Activated naive CD4-positive, alpha-beta T cell treated with anti-CD3 and anti-CD28 coated beads, Interleukin-2, amount 50 U/mL, for 24 hours (primary cell): ENCODE data around the gene CFAP70.
"Not testable (repeated sequence)": the region's sequence is repeated elsewhere in the genome, so short reads cannot be mapped to it uniquely, and the experiment has no call there.

Source experiments
- H3K27ac Mint-ChIP-seq: one replicate; pipeline ENCODE4 v1.8.0; 2021; ENCODE audit warnings: mild to moderate bottlenecking, mixed read lengths
- H3K27me3 Mint-ChIP-seq: one replicate; pipeline ENCODE4 v1.8.0; 2021; ENCODE audit warnings: mixed read lengths
- H3K36me3 Mint-ChIP-seq: one replicate; pipeline ENCODE4 v1.8.0; 2021; ENCODE audit warnings: mixed read lengths
- H3K4me1 Mint-ChIP-seq: one replicate; pipeline ENCODE4 v1.8.0; 2021; ENCODE audit warnings: mixed read lengths
- H3K4me3 Mint-ChIP-seq: one replicate; pipeline ENCODE4 v1.8.0; 2021; ENCODE audit warnings: mild to moderate bottlenecking, mixed read lengths
- H3K9me3 Mint-ChIP-seq: one replicate; pipeline ENCODE4 v1.8.0; 2021; ENCODE audit warnings: mixed read lengths

The CFAP70 gene

DNA sequence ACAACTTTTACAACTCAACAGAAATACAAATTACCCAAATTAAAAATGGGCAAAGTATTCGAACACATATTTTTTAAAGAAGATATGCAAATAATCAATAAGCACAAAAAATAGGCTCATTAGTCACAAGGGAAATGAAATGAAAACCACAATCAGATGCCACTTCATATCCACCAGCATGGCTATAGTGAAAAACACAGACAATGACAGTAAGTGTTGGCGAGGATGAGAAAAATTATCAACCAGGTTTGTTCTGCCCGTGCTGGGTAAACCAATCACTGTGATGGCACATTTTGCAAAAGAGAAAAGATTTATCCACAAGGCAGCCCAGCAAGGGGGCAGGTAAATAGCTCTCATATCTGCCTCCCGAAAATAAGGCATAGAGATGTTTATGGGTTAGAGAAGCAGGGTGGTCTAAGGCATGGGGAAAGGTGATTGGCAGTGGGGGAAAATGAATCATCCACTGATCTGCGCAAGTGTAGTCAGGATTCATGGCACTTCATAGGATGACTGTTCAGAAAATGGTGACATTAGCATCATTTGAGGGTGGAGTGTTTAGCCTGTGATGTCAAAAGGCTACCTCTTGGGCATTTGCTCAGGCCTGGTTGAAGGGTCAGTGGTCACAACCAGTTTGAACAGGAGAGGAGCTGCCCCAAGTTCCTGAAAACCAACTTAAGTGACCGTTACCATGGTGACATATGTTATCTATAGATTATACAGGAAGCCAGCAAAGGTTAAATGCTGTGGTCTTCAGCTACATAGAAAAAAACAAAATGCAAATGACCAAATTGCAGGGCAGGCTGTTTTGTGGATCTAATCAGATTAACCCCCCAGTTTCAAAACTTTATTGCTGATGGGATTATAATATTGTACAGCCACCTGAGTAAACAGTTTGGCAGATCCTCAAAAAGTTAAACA is 8.0 kb upstream of the CFAP70 start:
- Mint-ChIP-seq H3K27me3 (no peaks in the 10 kb centered on the region), H3K27ac (no peak overlapping the region), H3K36me3 (peaks cover 29% of the 10 kb centered on the region), H3K4me1 (peaks cover 9% of the 10 kb centered on the region), H3K9me3 (no peaks in the 10 kb centered on the region), H3K4me3 (no peak overlapping the region)

DNA sequence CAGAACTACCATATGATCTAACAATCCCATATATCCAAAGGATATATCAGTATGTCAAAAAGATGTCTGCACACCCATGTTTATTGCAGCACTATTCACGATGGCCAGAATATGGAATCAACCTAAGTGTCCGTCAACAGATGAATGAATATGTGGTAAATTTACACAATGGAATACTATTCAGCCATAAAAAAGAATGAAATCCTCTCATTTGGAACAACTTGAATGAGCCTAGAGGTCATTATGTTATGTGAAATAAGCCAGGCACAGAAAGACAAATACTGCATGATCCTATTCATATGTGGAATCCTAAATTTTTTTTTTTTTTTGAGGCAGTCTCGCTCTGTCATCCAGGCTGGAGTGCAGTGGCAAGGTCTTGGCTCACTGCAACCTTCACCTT is 6.3 kb upstream of the CFAP70 start:
- Mint-ChIP-seq H3K36me3 (peaks cover 26% of the 10 kb centered on the region), H3K27ac (no peak overlapping the region), H3K9me3 (no peaks in the 10 kb centered on the region), H3K4me3 (no peak overlapping the region), H3K4me1 (peaks cover 9% of the 10 kb centered on the region), H3K27me3 (no peaks in the 10 kb centered on the region)

DNA sequence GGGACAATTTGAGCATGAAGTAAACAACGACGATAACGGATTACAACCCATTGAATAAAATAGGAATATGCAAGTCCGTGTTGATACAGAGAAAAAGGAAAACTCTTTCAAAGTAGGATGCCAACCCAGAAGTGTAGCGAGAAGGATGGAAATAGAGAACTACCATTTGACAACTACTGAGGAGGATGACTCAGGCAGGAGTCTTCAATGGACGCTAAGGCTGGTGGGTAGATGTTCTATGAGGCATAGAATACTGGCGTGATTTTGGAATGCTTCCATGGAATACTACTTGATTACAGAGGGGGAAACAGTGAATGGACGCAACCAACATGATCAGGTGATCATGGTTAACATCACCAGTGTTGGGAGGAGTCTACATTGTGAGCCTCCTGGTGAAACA is 828 bp upstream of the CFAP70 start:
- Mint-ChIP-seq H3K4me1 (peaks cover 16% of the 10 kb centered on the region), H3K4me3 (no peak overlapping the region), H3K27me3 (no peaks in the 10 kb centered on the region), H3K27ac (no peak overlapping the region), H3K9me3 (no peaks in the 10 kb centered on the region), H3K36me3 (peaks cover 6% of the 10 kb centered on the region)

DNA sequence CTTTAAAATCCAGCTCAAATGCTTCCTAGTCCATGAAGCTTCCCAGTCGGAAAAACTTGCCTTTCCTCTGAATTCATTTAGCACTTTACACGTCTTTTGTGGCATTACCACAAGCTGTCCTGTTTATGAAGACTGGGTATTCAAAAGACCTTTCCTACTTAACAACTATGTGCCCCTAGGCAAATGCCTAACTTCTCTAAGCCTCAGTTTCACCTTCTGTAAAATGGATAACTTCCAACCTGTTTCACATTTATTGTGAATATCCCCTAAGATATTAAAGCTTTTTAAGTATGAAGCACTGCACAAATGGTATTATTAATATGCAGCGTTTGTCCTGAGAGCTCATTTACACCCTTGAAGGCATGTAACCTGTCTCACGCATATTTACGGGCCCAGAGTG is 843 bp downstream of the CFAP70 start:
- Mint-ChIP-seq H3K4me3 (peak overlapping the region; percentile 98), H3K9me3 (no peaks in the 10 kb centered on the region), H3K4me1 (peaks cover 16% of the 10 kb centered on the region)

DNA sequence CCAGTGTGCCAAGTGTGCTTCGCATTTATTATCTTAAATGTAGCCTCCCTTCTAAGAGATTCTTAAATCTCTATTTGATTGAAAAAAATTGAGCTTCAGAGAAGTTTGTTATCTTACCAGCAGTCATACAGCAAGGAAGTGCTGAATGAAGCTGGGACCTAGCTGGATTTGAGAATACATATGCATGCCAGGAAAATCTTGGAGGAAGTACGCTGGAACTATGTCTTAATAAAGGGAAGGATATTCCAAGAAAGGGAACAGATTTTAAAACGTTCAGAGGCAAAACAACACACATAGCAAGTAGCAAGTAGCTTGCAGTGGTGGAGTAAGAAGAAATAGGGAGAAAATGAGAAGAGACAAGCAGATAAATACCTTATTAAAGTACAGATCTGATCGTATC is 1.5 kb downstream of the CFAP70 start:
- Mint-ChIP-seq H3K27ac (no peak overlapping the region), H3K4me1 (peaks cover 16% of the 10 kb centered on the region), H3K27me3 (no peaks in the 10 kb centered on the region), H3K4me3 (peak overlapping the region; percentile 71), H3K9me3 (no peaks in the 10 kb centered on the region), H3K36me3 (peaks cover 3% of the 10 kb centered on the region)

More for the DNA sequence above, 843 bp downstream of the CFAP70 start:
- Mint-ChIP-seq H3K36me3 (peaks cover 6% of the 10 kb centered on the region), H3K27me3 (no peaks in the 10 kb centered on the region), H3K27ac (peak overlapping the region; percentile 80)

DNA sequence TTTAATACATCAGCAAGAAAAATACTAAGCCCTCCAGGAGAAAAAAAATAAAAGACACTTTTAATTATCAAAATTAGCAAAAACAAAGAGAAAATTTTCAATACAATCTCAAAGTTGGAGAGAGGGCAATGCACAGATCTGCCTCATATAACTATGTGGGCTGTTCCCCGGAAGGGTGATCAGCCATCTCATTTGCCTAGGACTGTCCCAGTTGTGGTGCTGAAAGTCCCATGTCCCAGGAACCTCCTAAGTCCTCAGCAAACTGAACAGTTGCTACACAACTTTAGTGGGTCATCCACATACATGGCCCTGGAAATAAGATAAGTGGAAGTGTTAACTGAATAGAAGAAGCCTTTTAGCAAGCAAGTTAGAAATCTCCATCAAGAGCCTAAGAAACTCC is 14.4 kb downstream of the CFAP70 start:
- H3K4me1 Mint-ChIP-seq = no peaks in the 10 kb centered on the region
- no peaks in the 10 kb centered on the region for H3K27me3 Mint-ChIP-seq
- H3K4me3 Mint-ChIP-seq = no peak overlapping the region
- peaks cover 3% of the 10 kb centered on the region for H3K36me3 Mint-ChIP-seq
- no peak overlapping the region for H3K27ac Mint-ChIP-seq
- H3K9me3 Mint-ChIP-seq = no peaks in the 10 kb centered on the region

DNA sequence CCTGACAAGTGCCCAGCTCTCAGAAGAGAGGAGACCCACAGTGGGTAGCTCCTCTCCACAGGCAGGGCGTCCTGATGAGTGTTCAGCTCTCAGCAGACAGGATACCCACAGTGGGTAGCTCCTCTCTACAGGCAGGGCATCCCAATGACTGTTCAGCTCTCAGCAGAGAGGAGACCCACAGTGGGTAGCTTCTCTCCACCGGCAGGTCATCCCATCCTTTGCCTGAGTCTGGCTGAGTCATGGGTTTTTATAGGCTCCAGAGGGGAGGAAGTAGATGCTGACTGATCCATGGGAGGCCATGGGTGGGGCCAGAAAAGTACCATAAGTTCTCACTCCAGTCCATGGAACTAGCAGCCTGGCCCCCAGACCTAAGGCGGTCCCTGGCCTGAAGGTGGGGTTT is 18.5 kb downstream of the CFAP70 start:
- Mint-ChIP-seq H3K27me3 (no peaks in the 10 kb centered on the region), H3K9me3 (no peaks in the 10 kb centered on the region)

DNA sequence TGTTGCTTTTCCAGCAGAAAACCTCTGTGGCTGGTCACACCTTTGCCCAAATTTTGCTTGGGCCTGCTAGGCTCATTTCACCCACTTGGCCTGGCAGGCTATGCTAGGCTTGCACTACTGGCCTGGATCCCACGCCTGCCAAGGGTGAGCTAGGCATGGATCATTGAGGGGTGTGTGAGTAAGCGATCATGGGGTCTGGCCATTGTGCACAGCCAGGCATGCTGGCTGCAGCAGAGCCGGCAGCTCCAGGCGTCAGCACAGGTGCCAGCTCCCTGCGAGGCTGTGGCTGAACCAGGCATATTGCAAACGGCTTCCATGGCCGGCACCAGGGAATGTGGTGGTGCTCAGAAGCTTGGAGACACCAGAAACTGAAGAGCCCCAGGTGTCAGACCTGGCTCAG is 19.2 kb downstream of the CFAP70 start:
- no peaks in the 10 kb centered on the region for H3K27me3 Mint-ChIP-seq
- H3K4me1 Mint-ChIP-seq = no peaks in the 10 kb centered on the region
- H3K36me3 Mint-ChIP-seq = no peaks in the 10 kb centered on the region
- H3K9me3 Mint-ChIP-seq = no peaks in the 10 kb centered on the region
- no peak overlapping the region for H3K27ac Mint-ChIP-seq
- no peak overlapping the region for H3K4me3 Mint-ChIP-seq

More for the DNA sequence above, 18.5 kb downstream of the CFAP70 start:
- Mint-ChIP-seq H3K4me1 (no peaks in the 10 kb centered on the region), H3K27ac (no peak overlapping the region), H3K36me3 (peaks cover 2% of the 10 kb centered on the region), H3K4me3 (no peak overlapping the region)

DNA sequence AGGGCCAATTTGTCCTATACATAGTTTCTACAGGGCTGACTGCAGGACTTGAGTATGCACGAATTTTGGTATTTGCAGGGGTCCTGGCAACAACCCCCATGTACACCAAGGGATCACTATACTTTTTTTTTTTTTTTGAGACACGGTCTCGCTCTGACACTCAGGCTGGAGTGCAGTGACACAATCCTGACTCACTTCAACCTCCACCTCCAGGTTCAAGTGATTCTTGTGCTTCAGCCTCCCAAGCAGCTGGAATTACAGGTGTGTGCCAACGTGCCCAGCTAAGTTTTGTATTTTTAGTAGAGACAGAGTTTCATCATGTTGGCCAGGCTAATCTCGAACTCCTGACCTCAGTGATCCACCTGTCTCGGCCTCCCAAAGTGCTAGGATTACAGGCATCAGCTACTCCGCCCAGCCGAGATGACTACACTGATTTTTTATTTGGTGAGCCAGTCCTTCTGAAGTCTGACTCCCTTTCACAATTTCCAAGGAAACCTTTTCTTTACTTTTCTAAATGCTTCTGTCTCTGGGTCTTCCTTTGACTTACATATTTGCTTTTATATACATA is 19.8 kb downstream of the CFAP70 start:
- H3K4me1 Mint-ChIP-seq = no peaks in the 10 kb centered on the region
- no peaks in the 10 kb centered on the region for H3K9me3 Mint-ChIP-seq
- H3K36me3 Mint-ChIP-seq = no peaks in the 10 kb centered on the region
- no peaks in the 10 kb centered on the region for H3K27me3 Mint-ChIP-seq
- no peak overlapping the region for H3K27ac Mint-ChIP-seq
- no peak overlapping the region for H3K4me3 Mint-ChIP-seq

DNA sequence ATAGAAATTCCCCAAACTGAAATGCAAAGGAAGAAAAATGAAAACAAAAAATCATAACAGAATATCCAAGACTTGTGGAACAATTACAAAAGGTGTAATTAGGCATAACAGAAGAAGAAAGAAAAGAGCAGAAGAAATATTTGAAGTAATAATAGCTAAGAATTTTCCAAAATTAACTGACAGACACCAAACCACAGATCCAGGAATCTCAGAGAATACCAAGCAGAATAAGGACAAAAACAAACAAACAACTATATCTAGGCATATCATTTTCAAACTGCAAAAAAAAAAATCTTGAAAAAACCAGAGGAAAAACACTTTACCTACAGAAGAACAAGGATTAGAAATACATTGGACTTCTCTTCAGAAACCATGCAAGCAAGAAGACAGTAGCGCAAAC is 25.5 kb downstream of the CFAP70 start:
- no peaks in the 10 kb centered on the region for H3K4me1 Mint-ChIP-seq
- H3K9me3 Mint-ChIP-seq = no peaks in the 10 kb centered on the region
- H3K27ac Mint-ChIP-seq = no peak overlapping the region
- H3K36me3 Mint-ChIP-seq = no peaks in the 10 kb centered on the region
- H3K4me3 Mint-ChIP-seq = no peak overlapping the region
- H3K27me3 Mint-ChIP-seq = no peaks in the 10 kb centered on the region

DNA sequence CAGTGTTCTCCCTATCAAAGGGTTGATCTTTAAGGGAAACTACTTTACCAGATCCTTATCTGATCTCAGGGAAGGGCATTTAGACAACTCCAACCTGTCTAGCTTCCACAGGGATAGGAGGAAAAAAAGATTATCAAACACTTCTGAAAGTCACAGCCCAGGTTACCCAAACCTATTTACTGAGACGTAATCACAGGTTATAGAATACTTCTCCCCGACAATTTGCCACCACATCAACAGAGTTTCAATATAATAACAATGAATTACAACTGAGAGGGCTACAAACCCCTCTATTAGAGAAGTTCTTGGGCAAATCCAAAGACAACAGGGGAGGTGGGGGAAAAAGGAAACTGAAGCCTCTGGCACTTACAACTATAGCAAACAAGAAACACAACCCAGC is 26.3 kb downstream of the CFAP70 start:
- Mint-ChIP-seq H3K4me3 (no peak overlapping the region), H3K9me3 (no peaks in the 10 kb centered on the region), H3K27ac (no peak overlapping the region), H3K4me1 (no peaks in the 10 kb centered on the region), H3K36me3 (peaks cover 1% of the 10 kb centered on the region), H3K27me3 (no peaks in the 10 kb centered on the region)

DNA sequence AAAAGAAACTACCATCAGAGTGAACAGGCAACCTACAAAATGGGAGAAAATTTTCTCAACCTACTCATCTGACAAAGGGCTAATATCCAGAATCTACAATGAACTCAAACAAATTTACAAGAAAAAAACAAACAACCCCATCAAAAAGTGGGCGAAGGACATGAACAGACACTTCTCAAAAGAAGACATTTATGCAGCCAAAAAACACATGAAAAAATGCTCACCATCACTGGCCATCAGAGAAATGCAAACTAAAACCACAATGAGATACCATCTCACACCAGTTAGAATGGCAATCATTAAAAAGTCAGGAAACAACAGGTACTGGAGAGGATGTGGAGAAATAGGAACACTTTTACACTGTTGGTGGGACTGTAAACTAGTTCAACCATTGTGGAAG is 30.1 kb downstream of the CFAP70 start:
- H3K27me3 Mint-ChIP-seq, H3K4me3 Mint-ChIP-seq, H3K4me1 Mint-ChIP-seq, H3K27ac Mint-ChIP-seq, H3K36me3 Mint-ChIP-seq, H3K9me3 Mint-ChIP-seq: not testable (repeated sequence)

DNA sequence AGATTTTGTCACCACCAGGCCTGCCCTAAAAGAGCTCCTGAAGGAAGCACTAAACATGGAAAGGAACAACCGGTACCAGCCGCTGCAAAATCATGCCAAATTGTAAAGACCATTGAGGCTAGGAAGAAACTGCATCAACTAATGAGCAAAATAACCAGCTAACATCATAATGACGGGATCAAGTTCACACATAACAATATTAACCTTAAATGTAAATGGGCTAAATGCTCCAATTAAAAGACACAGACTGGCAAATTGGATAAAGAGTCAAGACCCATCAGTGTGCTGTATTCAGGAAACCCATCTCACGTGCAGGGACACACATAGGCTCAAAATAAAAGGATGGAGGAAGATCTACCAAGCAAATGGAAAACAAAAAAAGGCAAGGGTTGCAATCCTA is 33.4 kb downstream of the CFAP70 start:
- not testable (repeated sequence) for H3K4me3 Mint-ChIP-seq, H3K36me3 Mint-ChIP-seq, H3K9me3 Mint-ChIP-seq, H3K27ac Mint-ChIP-seq, H3K27me3 Mint-ChIP-seq, H3K4me1 Mint-ChIP-seq

DNA sequence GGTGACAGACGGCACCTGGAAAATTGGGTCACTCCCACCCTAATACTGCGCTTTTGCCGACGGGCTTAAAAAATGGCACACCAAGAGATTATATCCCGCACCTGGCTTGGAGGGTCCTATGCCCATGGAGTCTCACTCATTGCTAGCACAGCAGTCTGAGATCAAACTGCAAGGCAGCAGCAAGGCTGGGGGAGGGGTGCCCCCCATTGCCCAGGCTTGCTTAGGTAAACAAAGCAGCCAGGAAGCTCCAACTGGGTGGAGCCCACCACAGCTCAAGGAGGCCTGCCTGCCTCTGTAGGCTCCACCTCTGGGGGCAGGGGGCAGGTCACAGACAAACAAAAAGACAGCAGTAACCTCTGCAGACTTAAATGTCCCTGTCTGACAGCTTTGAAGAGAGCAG is 35.1 kb downstream of the CFAP70 start:
- H3K27ac Mint-ChIP-seq, H3K9me3 Mint-ChIP-seq, H3K4me3 Mint-ChIP-seq, H3K4me1 Mint-ChIP-seq, H3K27me3 Mint-ChIP-seq: not testable (repeated sequence)
- peaks cover 13% of the 10 kb centered on the region for H3K36me3 Mint-ChIP-seq

DNA sequence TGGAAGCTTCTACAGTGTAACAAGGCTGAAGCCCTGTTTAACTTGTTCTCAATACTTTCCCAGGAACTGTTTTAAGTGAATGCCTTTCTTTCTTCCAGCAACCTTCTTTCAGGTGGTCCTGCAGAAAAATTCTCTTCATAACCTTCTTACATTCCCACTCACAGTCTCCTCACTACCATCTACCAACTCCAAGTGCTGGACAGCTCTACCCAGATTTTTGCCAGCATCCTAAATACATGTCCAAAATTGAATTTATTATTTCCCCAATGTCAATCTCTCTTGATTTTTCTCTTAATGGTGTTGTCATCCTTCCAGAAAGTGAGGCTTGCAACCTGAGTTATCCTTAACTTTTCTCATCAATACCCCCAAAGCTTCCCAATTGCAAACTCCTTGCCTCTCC is 48.2 kb downstream of the CFAP70 start:
- no peak overlapping the region for H3K4me3 Mint-ChIP-seq
- no peaks in the 10 kb centered on the region for H3K27me3 Mint-ChIP-seq

DNA sequence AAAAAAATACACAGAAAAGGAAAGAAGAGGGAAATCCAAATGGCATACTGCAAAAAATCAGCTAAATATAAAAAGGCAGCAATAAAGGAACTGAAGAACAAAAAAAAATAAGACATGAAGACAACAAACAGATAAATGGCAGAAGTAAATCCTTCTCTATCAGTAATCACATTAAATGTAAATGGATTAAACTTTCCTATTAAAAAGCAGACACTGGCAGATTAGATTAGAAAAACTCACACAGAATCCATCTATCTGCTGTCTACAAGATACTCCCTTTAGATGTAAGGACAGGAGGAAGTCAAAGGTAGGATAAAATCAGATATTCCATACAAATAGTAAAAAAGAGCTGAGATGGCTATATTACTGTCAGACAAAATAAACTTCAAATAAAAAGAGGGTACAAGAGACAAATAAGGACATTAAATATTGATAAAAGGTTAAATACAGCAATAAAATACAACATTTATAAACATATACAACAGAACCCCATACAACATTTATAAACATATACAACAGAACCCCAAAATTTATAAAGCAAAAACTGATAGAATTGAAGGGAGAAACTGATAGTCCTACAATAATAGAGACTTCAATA is 51.4 kb downstream of the CFAP70 start:
- Mint-ChIP-seq H3K4me3 (no peak overlapping the region), H3K27ac (no peak overlapping the region)

More for the DNA sequence above, 48.2 kb downstream of the CFAP70 start:
- H3K9me3 Mint-ChIP-seq = peaks cover 19% of the 10 kb centered on the region
- H3K4me1 Mint-ChIP-seq = no peaks in the 10 kb centered on the region
- no peak overlapping the region for H3K27ac Mint-ChIP-seq
- H3K36me3 Mint-ChIP-seq = peaks cover 15% of the 10 kb centered on the region

More for the DNA sequence above, 51.4 kb downstream of the CFAP70 start:
- Mint-ChIP-seq H3K9me3 (peaks cover 23% of the 10 kb centered on the region), H3K27me3 (no peaks in the 10 kb centered on the region), H3K4me1 (no peaks in the 10 kb centered on the region), H3K36me3 (peaks cover 17% of the 10 kb centered on the region)
